ENCODE measurements around the gene GPATCH2L.

Gene GPATCH2L

DNA sequence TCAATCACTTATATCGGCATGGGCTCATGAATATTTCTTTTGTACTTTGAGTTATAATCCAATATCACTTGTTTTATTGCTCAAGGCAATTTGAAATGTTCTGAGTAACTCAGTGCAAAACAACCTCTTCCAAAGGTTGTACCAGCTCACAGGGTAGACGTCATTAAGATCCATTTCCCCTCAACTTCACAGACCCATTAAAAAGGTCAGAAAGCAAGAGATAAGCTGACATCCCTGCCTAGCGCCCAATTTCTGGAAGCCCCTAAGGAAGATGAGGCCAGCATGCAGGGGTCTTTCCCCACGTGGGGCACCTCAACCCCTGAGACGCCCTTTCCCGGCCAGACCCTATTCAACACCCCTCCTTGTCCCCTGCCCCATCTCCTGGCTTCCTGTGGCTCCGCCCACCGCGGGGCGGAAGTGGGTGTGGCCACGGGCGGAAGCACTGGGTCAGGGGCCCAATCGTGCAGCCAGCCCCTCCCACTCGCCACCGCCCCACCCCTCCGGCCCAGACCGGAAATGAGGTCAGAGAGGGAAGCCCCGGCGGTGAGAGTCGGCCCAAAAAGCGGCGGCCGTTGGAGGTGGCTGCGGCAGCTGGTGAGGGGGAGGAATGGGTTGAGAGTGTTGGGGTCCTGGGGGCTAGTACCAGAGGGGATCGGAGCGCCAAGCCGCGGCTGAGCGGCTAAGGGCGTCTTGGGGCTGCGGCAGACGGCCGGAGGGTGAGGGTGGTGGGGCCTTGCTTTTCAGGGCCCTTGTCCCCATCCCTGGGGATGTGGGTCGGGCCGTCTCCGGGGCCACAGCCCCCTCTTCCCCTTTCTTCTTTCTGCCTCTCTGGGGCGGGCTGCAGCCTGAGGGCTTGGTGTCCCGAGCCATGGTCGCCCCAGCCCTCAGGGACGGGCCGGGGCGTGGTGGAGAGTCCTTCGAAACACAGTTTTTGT is at the start of gene GPATCH2L:
Gene GPATCH2L (plus strand): TSS at position 525 of the 935 bp plus-strand sequence. CDS start 2,442 bp downstream, outside the sequence.
- peak; percentile 95 for DNase-seq

DNA sequence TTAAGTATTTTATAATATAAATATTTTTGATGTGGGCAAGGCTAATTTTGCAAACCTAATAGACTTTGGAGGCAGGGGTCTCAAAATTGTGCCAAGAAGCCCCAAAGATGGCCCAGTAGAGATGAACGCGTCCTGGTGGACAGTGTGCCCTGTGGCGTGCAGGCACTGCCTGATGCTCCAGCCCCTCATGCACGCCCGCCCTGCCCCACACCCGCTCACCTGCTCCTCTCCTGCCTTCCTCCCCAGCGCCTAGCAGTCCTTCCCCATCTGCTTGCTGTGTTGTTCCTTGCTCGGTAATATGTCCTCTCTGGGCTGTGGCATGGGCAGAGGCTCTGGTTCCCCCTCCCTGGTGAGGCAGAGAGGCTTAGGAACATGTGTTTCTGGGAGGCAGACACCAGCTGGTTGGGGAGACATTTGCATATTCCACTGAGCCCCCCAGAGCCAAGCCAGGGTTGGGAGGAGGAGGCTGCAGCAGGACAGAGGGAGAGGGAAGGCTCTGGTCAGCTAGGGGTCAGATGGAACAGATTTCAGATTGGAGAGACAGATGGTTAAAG is 46.8 kb upstream of the GPATCH2L start:
- DNase-seq, result no peak

- no peak for DNase-seq
Observed at GRCh38 chr14:76106188-76106587, 45.5 kb upstream of the GPATCH2L start.

- no peak for DNase-seq
Observed at GRCh38 chr14:76109087-76109880, 42.4 kb upstream of the GPATCH2L start.

DNA sequence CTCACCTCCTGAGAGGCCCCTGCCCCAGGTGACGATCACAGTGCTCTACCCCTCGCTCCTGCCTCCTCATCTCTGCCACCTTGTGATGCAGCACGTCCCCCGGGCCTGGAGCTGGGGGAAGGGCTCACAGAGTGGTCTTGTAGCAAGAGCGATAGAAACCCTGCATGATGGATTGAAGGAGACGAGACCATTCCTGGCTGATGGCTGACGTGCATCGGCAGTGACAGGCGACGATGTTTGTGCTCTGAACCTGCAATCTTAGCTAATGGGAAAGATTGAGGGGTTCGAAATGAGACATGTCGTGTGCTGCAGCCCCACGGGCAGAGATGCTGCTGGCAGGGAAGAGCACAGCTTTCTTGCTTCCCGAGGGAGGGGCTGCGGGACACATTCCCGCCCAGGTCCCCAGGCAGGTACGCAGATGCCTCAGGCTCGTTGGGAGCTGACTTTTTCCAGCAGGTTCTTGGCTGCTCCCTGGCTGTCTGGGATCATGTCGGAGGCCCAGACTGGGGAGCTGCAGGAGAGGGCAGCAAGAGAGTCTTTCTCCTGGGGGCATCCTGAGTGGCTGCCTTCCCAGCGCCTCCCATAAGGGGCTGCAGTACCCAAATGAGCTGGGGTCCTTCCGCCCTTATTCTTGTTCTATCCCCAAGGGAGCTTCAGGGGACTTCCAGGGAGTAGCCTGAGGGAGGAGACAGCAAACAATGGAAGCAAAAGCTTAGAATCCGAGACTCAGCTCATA is 38.7 kb upstream of the GPATCH2L start:
- no peak for DNase-seq

- DNase-seq, result no peak
Observed at GRCh38 chr14:76113691-76114090, 38.0 kb upstream of the GPATCH2L start.

- DNase-seq, result no peak
Observed at GRCh38 chr14:76115010-76115422, 36.7 kb upstream of the GPATCH2L start.

DNA sequence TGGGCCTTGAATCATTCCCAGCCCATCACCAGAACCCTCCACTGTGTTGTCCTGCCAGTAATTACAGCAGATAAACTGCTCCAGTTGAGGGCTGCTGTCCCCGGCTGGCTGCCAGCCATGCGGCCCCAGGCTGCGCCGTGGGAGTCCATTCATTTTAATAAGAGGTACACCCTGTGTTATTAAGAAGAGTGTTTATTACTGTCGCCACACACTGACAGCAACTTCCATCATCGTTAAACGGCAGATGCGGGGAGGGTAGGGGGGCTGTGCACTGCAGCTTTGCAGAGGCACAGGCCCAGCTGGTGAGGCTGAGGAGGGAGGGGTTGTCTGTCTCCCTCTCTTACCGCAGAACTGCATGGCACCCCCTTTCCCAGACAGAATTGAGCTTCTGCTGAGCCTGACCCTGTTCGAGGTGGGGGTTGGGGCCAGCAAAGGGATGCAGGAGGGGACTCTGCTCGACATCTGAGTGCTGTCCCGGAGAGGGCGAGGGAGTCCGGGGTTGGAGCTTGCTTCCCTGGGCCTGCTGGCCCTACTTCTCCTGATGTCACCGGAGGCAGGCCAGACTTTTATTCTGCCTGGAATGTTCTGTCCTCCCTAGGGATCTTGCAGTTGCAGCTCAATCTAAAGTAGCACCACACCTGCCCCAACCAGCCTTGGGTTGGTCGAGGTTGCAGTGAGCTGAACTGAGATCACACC is 33.8 kb upstream of the GPATCH2L start:
- peak; percentile 88 for DNase-seq

DNA sequence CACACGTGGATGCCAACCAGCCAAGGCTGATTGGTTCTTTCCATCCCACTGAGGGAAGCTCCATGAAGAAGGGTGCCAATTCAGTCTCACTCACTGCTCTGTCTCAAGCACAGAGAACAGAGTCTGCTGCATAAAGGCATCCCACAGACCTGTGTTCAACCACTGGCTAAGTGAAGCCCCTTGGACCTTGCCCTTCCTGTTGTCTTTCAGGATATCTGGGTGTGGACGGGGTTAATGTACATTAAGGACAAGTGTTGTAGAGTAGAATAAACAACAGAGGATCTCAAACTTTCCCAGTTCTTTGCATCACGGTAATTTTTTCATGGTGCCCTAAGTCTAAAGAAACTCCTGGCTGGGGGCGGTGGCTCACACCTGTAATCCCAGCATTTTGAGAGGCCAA is 33.1 kb upstream of the GPATCH2L start:
- DNase-seq, result no peak

- no peak for DNase-seq
Observed at GRCh38 chr14:76121089-76121748, 30.5 kb upstream of the GPATCH2L start.

DNA sequence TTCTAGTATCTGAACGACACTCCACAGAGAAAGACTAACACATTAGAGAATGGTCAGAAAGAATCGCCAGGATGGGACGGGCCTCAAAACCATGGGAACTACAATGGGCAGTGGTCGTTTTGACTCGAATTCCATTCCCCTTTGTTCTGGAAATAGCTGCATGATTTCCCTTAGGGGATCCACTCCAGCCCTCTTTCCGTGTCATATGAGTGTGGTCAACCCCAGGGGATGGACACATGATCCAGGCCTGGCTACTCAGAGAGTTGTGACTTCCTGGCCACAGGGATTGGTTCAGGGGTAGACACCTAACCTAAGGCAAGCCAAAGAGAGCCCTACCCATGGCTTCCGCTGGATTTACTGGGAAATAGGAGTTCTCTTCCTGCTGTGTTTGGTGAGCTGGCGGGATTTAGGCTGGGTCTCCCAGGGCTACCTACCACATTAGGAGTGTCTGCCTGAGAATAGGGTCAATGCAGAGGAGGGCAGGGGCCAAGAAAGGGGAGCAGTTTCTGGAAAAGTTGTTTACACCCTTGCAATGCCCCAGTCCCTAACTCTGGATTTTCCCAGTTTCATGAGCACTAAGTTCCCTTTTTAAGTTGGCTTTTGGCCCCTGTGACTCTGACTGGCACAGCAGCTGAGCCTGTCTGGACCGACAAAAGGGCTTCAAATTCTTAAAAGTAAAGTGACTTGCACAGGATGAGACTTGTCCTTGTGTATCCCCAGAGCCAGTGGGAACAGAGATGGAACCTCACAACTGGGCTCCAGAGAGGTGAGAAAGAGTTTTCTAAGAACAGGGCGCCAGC is 28.1 kb upstream of the GPATCH2L start:
- no peak for DNase-seq

DNA sequence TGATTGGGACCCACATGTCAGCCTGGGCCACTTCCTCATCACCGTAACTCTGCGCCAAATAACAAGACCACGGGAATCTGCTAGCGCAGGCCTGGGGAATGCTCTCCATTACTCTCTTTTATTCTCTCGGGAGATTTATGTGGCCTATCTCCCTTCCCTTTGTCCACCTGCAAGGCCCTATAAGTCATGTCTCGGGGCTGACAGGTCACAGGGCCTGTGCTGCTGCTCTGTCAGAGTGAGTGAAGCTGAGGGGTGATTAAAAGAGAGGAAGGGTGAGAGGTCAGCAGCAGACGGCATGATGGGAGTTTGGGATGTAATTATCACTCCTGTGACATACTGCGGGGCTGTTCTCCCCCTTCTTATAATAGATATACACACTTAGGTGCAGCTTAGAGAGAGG is 26.2 kb upstream of the GPATCH2L start:
- no peak for DNase-seq

DNA sequence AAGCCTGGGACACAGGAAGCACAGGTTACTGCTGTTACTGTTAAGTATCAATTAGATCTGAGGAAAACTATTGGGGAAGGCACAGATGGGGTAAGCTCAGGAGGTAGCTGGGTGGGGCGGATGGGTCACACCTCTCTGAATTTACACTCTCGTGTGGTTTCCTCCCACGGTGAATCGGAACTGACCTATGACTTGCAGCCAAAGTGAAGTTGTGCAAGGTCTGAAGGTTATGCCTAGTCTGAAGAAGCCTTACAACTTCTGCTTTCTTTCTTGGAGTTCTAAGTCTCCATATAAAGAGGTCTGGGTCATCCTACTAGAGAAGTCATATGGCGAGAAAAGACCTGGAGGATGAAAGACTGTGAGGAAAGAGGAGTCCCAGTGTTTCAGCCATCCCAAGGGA is 25.6 kb upstream of the GPATCH2L start:
- DNase-seq, result no peak

DNA sequence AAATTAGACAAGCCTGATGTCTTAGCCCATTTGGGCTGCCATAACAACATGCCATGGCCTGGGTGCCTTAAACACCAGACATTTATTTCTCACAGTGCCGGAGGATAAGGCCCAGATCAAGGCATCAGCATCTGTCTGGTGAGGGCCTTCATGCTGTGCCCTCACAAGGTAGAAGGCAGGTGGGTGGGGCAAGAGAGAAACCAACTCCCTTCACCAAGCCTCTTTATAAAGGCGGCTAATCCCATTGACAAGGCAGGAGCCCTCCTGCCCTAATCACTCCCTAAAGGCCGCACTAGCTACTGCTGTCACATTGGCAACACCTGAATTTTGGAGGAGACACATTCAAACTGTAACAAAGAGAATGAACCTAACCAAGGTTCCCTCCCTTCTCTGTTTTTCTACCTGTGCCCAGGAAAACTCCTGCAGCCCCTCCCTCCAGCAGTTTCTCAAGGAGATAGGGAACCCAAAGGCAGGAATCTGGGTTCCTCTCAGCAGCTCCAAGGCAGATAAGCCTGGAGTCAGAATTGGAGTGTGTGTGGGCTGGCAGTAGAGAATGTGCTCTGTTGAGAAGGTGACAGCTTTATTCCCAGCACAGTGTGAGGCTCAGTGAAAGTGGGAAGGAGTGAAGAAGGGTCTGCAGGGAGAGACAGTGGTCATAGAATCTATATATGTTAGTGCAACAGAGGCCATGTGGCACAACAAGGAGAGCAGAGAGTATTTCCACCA is 21.7 kb upstream of the GPATCH2L start:
- no peak for DNase-seq

DNA sequence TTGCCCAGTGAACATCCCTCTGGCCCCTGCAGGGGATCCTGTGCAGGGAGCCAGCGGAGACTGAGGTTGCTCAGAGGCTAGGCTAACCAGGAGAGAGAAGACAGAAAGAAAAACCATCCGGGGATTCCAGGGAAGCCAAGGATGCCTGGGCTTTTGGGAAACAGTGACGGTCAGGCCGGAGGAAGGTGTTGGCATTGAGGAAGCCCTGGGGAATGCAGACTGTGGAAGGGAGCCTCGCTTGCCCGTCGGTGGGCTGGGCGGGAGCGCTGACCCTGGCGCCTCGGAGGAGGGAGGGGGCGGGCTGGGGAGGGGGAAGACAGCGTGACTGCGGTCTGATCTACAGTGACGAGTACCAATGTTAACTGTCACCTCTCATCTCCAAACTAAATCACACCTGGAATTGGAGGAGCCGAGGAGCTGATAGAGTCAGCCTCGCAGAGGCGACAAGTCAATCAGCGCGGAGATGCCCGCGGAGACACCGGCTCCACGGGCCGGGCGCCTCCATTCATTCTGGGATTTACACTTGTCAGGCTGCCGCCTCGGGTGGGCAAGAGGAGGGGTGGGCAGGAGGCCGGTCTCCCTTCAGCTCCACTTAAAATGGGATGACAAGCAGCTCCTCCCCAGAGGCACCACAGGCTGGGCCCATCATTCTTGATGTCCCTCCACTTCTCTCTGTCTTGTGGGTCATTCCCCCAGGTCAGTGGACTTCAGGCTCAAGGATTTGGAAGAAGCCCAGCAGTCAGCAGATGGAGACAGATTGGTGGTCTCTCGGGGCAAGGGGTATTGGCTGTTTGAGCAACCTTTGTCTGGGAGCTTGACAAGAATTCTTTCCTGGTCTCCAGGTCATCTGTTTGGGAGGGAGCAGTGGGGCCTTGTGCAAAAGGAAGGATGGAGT is 20.4 kb upstream of the GPATCH2L start:
- no peak for DNase-seq

DNA sequence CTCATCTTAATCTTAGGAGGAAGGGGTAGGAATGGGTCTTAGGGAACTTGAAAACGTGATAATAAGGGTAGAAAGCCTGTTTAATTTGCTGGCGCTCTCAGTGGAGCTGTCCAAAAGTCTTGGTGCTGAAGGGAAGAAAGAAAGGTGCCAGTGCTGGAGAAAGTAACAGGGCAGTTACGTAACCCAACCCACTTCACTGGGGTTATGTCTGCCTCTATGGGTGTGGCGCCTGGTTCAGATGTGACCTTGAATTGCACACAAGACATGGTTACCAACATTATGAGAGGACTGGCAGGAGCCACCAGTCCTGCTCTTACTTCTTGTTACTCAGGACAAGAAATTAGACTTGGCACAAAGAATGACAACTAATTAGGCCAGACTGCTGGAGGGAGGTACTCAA is 18.6 kb upstream of the GPATCH2L start:
- DNase-seq, result no peak

DNA sequence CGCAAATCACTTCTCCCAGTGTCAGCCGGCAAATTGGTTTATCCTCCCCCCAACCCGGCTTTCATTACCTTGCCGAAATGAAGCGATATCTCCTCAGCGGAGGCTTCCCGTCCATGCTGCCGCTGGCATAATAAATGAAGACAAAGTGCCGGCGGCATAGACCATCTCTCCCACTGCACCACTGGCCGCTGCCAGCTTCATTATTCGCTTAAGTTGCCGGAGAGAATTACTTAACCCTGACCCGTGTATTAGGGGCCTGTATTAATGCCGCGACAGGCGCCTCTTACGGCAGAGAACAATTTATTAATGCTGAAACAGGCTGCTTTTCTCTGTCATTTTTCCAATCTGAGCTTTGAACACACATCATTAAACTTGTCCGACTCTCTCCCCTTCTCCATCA is 17.5 kb upstream of the GPATCH2L start:
- no peak for DNase-seq

DNA sequence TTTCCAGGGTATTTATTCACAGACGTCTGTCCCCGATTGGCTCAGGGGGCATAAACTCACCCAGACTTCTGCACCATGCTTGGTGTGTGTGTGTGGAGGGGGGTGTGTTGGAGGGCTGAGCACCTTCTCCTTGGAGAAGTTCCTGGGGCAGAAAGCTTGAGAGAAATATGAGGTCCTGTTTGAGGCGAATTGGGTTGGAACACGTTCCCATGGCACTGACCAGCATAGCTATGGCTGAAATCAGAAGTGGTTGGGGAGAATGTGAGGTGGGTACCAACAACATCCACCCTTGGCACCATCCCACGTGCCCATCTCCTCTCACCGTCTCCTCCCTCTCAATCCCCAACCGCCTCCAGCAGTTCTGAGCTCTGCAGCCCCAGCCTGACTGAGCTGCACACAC is 16.0 kb upstream of the GPATCH2L start:
- DNase-seq, result no peak
